GM21381 (cell line): ENCODE results near the gene RAF1.

Source experiments
- ATAC-seq: cut with Tn5 transposase; IDR thresholded peaks from one replicate; pipeline ENCODE4 v1.9.1; 2021; ENCODE audit warnings: mild to moderate bottlenecking, moderate library complexity; ENCODE audit not compliant: unreplicated experiment

RAF1 gene

DNA sequence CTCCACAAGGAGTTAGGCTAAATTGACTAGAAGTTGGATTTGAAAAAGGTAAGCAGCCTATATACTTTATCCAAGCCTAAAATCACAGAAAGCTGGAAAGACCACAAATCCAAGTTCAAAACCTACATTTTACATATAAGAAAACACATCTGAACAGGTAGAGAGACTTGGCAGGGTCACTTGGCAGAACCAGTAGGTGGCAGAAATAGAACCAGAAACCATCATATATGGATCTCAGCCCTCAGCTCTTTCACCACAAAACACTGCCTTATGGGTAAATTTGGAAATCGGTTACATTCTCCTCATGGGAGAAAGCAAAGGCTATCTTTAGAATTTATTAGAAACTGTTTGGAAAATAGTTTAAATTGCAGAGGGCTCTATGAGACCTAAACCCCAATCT, 62.8 kb downstream of the RAF1 start:
- no peak for ATAC-seq

DNA sequence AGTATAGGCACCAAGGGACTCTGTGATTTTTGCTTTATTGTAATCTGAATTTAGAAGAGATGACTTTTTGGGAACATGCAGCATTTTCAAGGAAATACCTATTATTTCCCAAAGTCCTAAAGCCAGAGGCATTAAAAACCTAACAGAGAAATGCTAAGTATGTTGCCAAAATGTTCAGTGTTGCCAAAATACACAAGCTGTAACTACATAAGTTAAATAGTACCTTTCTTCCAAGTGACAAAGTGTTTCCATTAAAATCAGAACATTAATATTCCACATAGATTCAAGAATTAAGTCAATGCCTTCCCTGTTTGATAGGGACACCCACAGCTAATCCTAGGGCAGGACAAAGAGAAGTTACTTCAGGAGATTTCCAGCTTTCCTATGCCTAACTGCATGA, 65.0 kb downstream of the RAF1 start:
- no peak for ATAC-seq

- no peak for ATAC-seq
Measured at GRCh38 chr3:12593473-12593872, 70.4 kb downstream of the RAF1 start.

DNA sequence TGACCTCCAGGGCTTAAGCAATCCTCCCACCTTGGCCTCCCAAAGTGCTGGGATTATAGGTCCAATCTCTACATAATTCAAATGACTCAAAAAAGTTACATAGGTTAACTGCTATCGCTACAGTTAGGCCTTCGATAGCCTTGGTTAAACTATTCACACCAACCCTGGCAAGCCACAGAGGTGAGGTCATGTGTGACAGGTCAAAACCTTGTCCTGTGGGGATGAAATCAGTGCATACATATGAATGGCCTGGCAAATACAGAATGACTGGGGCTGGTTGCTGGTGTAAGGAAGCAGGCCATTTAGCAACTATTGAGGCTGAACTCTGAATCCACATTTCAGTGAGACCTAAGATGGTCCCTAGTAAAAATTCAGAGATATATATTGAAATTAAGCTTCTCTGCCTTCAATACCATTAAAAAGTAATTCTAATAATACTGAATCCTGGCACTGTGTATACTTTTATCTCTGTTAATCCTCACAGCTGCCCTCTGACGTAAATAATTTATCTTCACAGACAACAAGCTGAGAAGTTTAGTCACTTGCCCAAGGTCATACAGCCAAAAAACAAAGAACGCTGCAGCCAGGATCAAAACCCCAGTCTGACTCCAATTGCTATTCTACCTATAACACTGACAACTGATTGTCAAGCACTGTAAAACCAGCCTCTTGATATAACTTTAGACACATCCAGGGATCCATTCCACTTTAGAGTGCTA, 71.8 kb downstream of the RAF1 start:
- no peak for ATAC-seq

DNA sequence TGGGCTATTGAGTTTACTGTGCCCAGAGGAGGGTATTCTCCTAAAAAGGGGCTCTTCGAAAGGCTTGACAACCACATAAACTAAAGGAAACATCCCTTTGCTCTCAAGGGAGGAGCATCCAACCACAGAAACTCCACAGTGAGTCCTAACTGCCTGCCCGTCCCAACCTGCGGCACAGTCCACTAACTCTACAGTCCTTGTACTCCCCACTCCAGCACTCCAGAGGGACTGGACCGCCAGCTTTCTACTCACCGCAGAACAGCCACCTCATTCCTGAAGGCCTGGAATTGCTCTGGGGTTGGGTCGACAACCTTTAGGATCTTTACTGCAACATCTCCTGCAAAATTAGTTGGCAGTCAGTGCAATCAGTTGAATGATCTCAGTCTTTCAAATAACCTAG, 72.5 kb downstream of the RAF1 start:
- ATAC-seq: no peak

DNA sequence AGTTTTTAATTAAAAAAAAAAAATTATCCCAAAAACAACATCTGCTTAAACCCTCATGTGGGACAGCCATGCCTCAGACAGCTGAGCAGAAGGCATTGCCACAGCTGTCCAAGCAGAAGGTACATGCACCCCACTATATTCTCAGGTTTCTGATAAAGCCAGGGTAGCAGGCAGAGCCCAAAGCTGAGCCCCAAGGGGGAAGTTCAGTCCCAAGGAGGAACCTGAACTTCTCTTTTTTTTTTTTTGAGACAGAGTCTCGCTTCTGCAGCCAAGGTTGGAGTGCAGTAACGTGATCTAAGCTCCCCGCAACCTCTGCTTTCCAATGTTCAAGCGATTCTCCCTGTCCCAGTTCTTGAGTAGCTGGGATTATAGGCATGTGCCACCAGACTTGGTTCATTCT, 73.8 kb downstream of the RAF1 start:
- ATAC-seq: no peak

DNA sequence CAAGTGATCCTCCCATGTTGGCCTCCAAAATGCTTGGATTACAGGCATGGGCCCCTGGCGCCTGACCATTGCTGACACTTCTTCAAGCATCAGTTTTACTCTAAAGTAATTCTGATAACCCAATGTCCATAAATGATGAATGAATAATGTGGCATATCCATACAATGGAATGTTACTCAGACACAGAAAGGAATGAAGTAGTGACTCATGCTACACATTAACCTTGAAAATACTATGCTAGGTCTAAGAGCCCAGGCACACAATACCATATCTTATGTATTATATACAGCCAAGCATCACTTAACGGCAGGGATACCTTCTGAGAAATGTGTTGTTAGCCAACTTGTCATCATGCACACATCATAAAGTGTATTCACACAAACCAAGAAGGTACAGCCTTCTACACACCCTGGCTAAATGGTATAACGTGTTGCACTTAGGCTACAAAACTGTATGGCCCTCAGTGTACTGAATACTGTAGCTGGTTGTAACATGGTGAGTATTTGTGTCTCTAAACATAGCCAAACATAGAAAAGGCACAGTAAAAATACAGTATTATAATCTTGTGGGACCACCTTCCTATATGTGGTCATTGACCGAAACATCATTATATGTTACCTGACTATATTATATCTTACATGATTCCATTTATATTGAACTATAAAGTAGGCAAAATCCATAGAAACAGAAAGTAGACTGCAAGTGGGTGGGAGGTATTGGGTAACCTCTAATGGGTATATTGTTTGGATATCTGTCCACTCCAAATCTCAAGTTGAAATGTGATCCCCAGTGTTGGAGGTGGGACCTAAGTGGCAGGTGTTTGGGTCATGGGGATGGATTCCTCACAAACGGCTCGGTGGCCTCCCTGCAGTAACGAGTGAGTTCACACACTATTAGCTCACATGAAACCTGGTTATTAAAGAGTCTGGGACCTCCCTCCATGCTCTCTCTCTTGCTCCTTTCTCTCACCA, 75.6 kb downstream of the RAF1 start:
- ATAC-seq: no peak

DNA sequence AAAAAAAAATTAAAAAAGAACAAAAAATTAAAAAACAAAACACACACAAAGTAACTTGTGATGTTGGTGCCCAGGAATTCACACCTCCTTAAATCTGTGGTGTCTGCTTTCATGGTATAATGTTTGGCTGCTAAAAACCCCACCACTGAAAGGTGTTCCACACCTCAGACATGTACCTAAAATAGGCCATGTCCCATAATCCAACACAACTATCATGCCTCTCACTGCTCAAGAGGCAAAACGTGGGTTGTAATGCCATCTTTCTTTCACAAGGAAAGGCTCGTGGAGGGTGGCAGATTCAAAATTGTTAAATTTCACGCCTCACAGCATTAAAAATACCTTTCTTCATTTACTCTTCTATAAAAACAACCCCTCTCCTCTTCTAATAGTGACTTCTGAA, 77.5 kb downstream of the RAF1 start:
- no peak for ATAC-seq

GRCh38 chr3:12585970-12586369, 77.9 kb downstream of the RAF1 start:
- peak; percentile 79 for ATAC-seq

GRCh38 chr3:12585181-12585580, 78.7 kb downstream of the RAF1 start:
- ATAC-seq: no peak

- ATAC-seq: no peak
Measured at GRCh38 chr3:12584083-12584482, 79.8 kb downstream of the RAF1 start.

DNA sequence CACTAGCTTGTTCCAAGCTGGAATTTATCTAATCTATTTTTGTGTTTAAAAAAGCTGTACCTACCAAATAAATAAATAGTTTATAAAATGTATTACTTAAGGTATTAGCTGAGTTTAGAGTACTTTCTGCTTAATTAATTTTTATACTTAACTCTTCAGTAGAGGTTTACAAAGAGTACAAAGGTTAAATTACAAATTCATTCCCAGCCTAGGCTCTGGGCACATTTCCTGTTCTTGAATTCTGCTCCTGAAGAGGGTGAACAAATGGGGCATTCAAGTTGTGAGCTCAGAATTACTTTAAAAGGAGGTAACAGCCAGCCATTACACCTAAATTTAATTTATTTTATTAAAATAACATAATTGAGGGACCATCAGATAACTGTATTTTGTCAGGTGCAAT, 80.6 kb downstream of the RAF1 start:
- ATAC-seq: no peak

- ATAC-seq: no peak
Measured at GRCh38 chr3:12582730-12583129, 81.2 kb downstream of the RAF1 start.

DNA sequence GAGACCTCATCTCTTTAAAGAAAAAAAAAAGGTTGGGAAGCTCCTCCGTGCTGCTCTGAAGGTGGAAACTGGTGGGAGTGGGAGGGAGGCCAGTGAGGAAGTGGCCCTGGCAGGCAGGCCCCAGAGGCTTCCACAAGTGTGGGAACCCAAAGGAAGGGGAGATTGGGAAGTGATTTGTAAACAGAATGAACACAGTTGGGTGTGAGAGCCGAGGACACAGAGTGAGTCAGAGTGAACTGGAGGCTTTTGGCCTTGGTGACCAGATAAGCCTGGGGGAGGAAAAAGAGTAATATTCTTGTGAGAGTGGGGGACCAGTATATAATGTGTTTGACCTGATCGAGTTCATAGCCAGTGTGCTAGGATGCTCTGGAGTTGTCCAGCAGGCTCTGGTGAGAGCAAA, 84.0 kb downstream of the RAF1 start:
- ATAC-seq: no peak

- no peak for ATAC-seq
Measured at GRCh38 chr3:12579456-12579855, 84.5 kb downstream of the RAF1 start.

GRCh38 chr3:12578742-12579141, 85.2 kb downstream of the RAF1 start:
- no peak for ATAC-seq

- no peak for ATAC-seq
Measured at GRCh38 chr3:12577379-12577778, 86.5 kb downstream of the RAF1 start.

GRCh38 chr3:12574661-12575060, 89.3 kb downstream of the RAF1 start:
- ATAC-seq: no peak

DNA sequence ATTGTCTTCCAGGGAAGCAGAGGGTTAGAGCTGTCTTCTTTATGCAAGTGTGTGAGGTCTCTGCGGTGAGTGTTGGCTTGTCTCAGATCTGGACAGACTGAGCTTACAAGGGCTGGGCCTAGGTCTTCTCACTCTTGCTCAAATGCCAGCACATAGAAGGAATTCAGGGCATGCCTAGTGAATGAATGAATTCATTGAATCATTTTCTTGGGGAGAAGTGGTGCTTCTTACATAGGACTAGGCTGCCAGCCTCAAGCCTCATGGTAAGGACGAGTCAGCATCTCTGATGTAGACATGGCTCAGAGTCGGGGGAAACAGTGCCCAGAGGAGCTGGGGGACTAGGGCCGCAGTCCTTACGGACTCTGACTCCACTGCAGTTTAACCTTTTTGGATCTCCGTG, 89.8 kb downstream of the RAF1 start:
- ATAC-seq: no peak

- ATAC-seq: no peak
Measured at GRCh38 chr3:12571986-12572385, 91.9 kb downstream of the RAF1 start.

- ATAC-seq: no peak
Measured at GRCh38 chr3:12569836-12570235, 94.1 kb downstream of the RAF1 start.

GRCh38 chr3:12568747-12569146, 95.2 kb downstream of the RAF1 start:
- ATAC-seq: no peak
